GM18517 (cell line): ENCODE measurements around the gene TRAPPC2.
A peak's percentile ranks its signal among the peaks of the same experiment; 100 is the strongest.
"Not testable (repeated sequence)": the region's sequence is repeated elsewhere in the genome, so short reads cannot be mapped to it uniquely, and the experiment has no call there.

Source experiments
- ATAC-seq: cut with Tn5 transposase; IDR thresholded peaks from one replicate; pipeline ENCODE4 v1.9.1; 2021; ENCODE audit warnings: mild to moderate bottlenecking, moderate library complexity; ENCODE audit not compliant: unreplicated experiment

The TRAPPC2 gene

GRCh38 chrX:13699183-13699826 is 35.1 kb downstream of the TRAPPC2 start:
- ATAC-seq = no peak

- ATAC-seq = no peak
Observed at GRCh38 chrX:13698432-13698831, 36.0 kb downstream of the TRAPPC2 start.

- ATAC-seq = no peak
Observed at GRCh38 chrX:13697976-13698375, 36.4 kb downstream of the TRAPPC2 start.

- peak; percentile 66 for ATAC-seq
Observed at GRCh38 chrX:13697455-13697854, 37.0 kb downstream of the TRAPPC2 start.

- ATAC-seq = no peak
Observed at GRCh38 chrX:13695601-13696115, 38.8 kb downstream of the TRAPPC2 start.

GRCh38 chrX:13694983-13695382 is 39.4 kb downstream of the TRAPPC2 start:
- no peak for ATAC-seq

GRCh38 chrX:13694359-13694758 is 40.1 kb downstream of the TRAPPC2 start:
- no peak for ATAC-seq

- ATAC-seq = no peak
Observed at GRCh38 chrX:13693341-13693961, 41.0 kb downstream of the TRAPPC2 start.

GRCh38 chrX:13692771-13693231 is 41.6 kb downstream of the TRAPPC2 start:
- ATAC-seq = no peak

- ATAC-seq = no peak
Observed at GRCh38 chrX:13691841-13692371, 42.5 kb downstream of the TRAPPC2 start.

- no peak for ATAC-seq
Observed at GRCh38 chrX:13690836-13691235, 43.6 kb downstream of the TRAPPC2 start.

- no peak for ATAC-seq
Observed at GRCh38 chrX:13689741-13690211, 44.6 kb downstream of the TRAPPC2 start.

- ATAC-seq = peak; percentile 38
Observed at GRCh38 chrX:13688958-13689740, 45.3 kb downstream of the TRAPPC2 start, which contains the start of gene RAB9A. Gene RAB9A, plus strand, starts transcription at chrX:13689128. Its CDS starts 19,619 bp downstream, at chrX:13708747.

GRCh38 chrX:13688384-13688957 is 45.9 kb downstream of the TRAPPC2 start:
- ATAC-seq = no peak

GRCh38 chrX:13687203-13687602 is 47.2 kb downstream of the TRAPPC2 start:
- ATAC-seq = no peak

- no peak for ATAC-seq
Observed at GRCh38 chrX:13685126-13685763, 49.2 kb downstream of the TRAPPC2 start.

- ATAC-seq = no peak
Observed at GRCh38 chrX:13684361-13684760, 50.1 kb downstream of the TRAPPC2 start.

- no peak for ATAC-seq
Observed at GRCh38 chrX:13681595-13681994, 52.8 kb downstream of the TRAPPC2 start.

- not testable (repeated sequence) for ATAC-seq
Observed at GRCh38 chrX:13679700-13680099, 54.7 kb downstream of the TRAPPC2 start.

- ATAC-seq = no peak
Observed at GRCh38 chrX:13676885-13677284, 57.5 kb downstream of the TRAPPC2 start.
